HG03460 (cell line): ENCODE data around the gene KBTBD12.

Experiments
- ATAC-seq: cut with Tn5 transposase; IDR thresholded peaks from one replicate; pipeline ENCODE4 v1.9.1; 2021; ENCODE audit not compliant: unreplicated experiment

Gene KBTBD12

GRCh38 chr3:127984241-127984975 is 69.4 kb downstream of the KBTBD12 start:
- no peak for ATAC-seq

DNA sequence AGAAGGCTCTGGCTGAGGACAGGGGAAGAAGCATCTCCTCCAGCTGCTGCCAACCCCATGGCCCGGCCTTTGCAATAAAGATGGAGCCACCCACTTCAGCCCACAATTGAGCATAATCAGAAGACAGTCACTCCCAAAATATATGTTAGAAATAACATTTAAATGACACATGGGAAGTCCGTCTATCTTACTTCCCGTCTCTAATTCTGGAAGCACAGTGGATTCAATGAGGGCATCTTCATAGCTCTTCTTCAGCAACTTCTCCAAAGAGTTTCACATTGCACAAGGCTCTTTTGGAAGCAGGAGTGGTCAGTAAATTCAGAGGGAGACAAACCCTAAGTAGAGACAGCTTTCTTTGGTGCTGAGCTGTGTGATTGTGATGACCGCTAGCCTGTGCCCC is 70.2 kb downstream of the KBTBD12 start:
- ATAC-seq, result no peak

- no peak for ATAC-seq
These were observed 70.7 kb downstream of the KBTBD12 start for GRCh38 chr3:127985655-127986225.

GRCh38 chr3:127986803-127987202 is 71.8 kb downstream of the KBTBD12 start:
- ATAC-seq, result no peak

DNA sequence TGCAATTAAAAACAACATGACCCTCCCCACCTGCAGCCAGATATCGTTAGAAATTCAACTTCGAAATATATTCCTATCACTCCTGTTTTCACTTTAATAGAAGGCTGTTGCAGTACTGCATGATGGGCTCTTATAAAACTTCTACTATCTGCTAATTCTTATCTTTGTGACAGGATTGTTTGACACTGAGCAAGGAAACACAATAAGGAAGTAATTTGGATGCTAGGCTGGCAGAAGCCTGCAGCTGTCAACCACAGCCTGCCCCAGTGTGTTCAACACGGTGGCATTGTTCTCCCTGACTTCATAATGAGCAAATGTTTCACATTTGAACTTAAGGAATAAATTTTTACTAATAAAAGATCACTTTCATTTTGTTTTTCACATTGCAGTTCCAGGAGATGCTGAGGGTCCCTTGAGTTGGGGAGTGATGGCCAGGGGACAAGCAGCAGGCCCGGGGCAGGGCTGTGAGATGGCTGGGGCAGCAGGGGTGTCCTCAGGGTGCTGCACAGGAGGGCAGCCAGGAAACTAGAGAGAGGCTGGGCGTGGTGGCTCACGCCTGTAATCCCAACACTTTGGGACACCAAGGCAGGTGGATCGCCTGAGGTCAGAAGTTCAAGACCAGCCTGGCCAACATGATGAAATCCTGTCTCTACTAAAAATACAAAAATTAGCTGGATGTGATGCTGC is 72.4 kb downstream of the KBTBD12 start:
- ATAC-seq, result no peak

DNA sequence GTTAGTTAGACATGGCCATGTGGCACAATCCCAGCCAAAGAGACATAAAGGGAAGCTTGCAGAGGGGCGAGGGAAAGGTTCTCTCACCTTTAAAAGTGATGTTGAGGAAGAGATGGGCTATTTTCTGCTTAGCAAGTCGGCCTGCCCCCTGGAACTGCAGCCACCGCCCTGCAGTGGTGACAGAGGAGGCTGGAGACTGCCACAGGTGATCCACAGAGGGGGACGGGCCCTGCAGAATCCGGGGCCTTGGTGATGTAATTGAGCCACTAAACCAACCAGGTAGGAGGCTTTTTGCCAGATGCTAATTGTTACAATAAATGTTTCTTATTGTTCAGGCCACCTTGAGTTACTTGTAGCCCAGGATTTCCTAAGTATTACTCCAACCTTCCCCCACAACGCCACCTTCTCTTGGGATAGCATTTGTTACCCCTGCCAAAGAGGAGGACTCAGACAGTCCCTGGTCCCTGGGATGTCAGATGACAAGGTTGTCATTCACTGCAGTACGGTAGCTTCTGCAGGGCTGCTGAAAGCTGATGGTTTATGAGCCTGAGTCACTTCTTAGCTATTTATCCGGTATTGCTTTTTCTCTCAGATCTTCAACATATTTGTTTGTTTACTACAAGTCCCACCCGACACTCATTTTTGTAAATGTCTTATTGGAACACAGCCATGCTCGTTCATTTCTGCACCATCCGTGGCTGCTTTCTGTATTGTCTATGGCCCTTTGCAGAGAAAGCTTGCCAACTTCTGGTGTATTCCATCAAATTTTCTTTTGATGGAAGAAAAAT is 73.9 kb downstream of the KBTBD12 start:
- no peak for ATAC-seq

DNA sequence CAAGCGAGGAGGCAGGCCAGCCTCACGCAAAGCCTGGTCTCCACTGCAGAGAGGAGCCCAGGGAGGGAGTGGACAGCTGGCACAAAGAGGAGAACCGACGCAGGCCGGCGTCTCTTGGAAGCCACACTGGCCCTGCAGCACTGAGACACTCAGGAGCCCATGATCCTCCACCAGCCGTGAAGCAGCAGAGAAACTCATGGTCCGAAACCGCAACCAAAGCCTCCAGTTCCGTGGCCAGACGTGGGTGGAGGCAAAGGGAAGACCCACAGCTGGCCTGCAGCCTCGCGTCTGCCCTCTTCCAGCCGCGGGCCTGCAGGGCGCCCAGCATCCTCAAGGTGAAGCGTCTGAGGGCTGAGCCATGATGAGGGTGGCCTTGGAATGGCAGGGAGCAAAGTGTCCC is 75.0 kb downstream of the KBTBD12 start:
- ATAC-seq, result no peak

DNA sequence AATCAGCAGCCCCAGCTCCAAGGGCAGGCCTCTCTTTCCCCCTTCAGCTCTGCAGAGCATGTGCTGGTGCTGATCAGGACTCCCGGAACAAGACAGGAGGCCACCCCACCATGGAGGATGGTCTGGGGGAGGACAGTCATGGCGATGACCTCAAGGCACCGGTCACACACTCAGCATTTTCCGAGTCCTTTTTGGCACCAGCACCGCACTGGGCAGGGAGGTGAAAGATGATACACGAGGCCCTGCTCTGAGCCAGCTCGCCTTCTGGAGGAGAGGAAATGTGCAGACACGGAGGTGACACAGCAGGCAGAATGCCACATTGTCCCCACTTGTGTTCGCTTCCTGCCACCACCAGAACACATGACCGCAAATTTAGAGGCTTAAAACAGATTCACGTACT is 75.4 kb downstream of the KBTBD12 start:
- no peak for ATAC-seq

GRCh38 chr3:127991251-127991650 is 76.2 kb downstream of the KBTBD12 start:
- ATAC-seq, result no peak

DNA sequence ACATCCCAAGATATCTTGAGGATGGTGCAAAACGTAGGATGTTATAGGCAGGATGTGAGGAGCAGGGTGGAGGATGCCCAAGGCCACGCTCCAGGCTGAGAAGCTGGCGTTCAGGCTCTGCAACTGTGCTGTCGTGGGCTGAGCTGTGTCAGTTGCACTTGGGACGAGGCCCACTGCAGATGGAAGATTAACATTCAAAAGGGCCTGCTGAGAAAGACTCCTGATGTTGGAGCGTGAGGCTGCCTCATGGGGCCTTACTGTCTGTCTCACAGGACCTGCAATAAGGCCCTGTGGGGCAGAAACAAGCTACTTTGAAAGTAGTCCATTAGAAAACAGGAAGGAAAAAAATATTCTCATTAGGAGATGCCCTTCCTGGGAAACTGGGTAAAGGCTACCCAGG is 76.6 kb downstream of the KBTBD12 start:
- ATAC-seq, result no peak

DNA sequence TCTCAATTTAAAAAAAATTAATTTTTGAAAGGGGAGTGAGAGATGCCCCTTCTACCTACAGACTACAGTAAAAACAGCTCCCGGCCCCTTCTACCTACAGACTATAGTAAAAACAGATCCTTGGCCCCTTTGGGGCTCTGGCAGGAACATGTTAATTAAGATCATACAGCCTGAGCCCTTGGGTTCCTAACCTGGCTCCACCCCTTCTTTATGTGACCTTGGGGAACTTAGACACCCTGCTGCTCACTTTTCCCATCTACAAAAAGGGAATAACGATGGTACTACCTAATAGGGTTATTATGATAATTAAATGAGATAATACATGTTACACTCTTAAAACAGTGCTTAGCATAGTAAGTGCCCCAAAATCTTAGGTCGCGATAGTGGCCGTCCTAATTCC is 77.1 kb downstream of the KBTBD12 start:
- no peak for ATAC-seq

- ATAC-seq, result no peak
These were observed 79.0 kb downstream of the KBTBD12 start for GRCh38 chr3:127994011-127994410.

DNA sequence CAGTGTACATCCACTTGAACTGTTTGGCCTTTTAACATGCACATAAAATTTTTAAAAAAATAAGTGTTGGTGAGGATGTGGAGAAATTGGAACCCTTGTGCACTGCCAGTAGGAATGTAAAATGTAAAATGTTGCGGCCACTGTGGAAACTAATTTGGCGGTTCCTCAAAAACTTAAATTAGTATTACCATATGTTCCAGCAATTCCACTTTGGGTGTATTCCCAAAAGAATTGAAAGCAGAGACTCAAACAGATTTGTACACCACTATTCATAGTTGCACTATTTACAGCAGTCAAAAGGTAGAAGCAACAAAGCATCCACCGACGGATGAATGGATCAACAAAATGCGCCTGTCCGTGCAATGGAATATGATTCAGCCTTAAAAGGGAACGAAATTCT is 82.0 kb downstream of the KBTBD12 start:
- ATAC-seq, result no peak

GRCh38 chr3:127997961-127998360 is 82.9 kb downstream of the KBTBD12 start:
- no peak for ATAC-seq

DNA sequence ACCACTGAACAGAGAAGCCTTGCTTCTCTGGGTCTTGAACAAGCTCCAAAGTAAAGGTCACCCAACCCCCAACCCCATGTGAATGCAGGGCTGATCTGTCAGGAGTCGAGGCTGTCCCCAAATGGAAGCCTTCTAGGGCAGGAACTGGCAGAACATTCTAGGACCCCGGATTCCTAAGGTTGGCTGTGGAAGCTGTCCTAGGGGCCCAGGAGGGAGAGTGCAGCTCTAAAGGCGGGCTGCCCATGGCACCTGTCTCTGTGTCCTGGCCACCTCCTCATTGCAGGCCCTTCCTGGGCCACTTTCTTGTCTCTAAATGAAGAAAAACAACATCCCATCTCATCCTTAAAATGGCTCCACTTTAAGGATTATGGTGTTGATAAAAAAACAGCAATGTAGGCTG is 83.6 kb downstream of the KBTBD12 start:
- no peak for ATAC-seq

DNA sequence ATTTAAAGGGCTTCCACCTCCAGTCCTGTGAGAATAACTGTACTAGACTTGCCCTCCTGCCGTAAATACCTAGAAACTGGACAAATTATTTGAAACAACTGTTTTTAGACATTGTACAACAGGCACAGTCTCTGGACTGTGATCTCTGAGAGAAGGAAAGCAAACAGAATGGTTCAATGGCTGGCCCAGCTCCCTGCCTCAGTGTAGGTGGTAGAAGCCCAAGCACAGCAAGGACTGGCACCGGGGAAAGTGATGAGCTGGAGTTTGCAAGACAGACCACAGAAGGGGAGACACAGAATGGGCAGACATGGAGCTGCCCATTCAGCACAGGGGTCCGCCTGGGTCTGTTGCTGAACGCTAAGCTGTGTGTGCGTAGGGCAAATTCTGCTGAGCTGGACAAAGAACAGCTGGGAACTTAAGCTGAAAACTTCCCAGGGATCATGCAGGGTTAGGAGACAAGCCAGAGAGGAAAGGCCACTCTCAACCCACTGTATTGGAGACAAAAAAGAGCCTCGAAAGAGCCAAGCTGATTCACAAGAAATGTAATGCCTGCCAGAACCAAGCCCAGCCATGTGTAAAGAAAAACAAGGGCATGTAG is 84.6 kb downstream of the KBTBD12 start:
- ATAC-seq, result no peak

- ATAC-seq, result no peak
These were observed 86.5 kb downstream of the KBTBD12 start for GRCh38 chr3:128001576-128001975.

- ATAC-seq, result no peak
These were observed 89.6 kb downstream of the KBTBD12 start for GRCh38 chr3:128004661-128005060.

DNA sequence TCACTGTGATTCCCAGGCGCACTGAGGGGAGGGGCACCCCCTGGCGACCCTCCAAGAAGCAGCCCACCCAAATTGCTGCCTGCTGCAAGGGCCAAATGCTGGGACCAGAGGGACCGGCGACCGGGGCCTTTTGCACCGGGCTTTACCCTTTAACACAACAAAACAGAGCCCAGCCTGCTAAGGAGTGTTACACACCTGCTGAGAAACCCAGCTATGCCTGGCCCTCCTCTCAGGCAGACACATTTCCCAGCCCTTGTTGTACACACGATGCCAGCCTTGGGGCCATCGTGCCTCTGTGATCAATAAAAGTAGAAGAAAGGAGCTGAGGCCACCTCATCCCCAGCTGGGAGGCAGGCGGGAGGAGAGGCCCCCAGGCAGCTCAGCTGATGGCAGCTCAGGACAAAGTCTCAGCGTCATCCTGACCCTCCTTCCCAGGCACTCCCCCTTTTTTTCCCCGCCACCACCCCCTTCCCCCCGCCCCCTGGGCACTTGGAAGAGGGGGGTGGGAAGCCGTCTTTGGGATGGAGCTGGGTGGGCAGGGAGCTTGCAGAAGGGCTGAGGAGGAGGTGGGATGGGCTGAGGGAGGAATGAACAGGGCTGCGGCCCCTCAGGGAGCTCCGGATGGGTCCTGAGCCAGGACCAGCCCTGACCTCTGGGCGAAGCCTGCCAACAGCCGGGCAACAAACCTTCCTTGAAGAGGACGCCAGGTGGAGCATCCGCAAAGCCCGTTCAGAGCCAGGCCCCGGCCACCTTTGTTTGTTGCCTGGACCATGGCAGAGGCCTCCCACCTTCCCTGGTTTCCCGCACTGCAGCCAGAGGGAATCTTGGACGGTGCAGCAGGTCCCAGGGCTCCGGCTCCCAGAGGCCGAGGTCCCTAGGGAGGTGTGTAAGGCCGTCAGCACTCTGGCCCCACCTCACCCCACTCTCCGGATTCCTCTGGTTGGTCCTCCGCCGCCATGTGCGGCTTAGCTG is 91.3 kb downstream of the KBTBD12 start:
- no peak for ATAC-seq

DNA sequence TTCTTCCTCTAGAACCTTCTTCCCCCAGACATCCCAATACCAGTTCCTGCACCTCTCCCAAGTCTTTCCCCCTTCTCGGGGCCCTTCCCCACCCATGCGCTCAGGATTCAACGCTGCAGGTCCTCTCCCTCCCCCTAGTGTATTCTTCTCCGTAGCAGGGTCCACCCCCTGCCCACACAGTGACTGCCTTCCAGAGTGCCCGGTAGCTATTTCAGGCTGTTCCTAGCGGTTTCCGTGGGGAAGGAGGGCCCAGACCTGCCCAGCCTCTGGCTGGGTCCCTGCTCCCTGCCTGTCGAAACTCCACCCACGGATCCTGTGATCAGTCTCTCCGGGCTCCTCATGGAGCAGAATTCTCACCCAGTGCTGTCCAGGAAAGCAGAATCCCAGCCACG is 92.0 kb downstream of the KBTBD12 start:
- ATAC-seq, result no peak
